Activated B cell treated with CpG ODN at 0.5 μM for 24 hours (primary cell): ENCODE results near the gene ASB2. TPM values are rescaled to one million over a fixed set of nuclear protein-coding genes. Genes with fewer than 3 reads are reported as not detected.
A peak's percentile ranks its signal among the peaks of the same experiment; 100 is the strongest.

ENCODE experiments used
- ATAC-seq: fragments of 200-7000 bp; cut with Tn5 transposase; one replicate; pipeline ENCODE4 v1.10.0; 2021; ENCODE audit warnings: low read depth, mild to moderate bottlenecking, moderate library complexity
- CTCF ChIA-PET: fragments of 350-600 bp; sonication (Branson Sonifier 250); formaldehyde crosslinking; loops from one replicate; lab custom pipeline; 2021; ENCODE audit warnings: antibody characterized with exemption; lab: Charles Lee
- POLR2A ChIA-PET: fragments of 350-600 bp; sonication (Branson Sonifier 250); formaldehyde crosslinking; loops from one replicate; lab custom pipeline; 2021; ENCODE audit warnings: antibody characterized with exemption; lab: Charles Lee
- DNase-seq: peaks from one replicate; pipeline ENCODE4 v3.0.0; 2022
- H3K27ac Mint-ChIP-seq: one replicate; pipeline ENCODE4 v1.8.0; 2020; ENCODE audit warnings: mixed read lengths
- H3K27me3 Mint-ChIP-seq: one replicate; pipeline ENCODE4 v1.8.0; 2021; ENCODE audit warnings: mixed read lengths
- H3K36me3 Mint-ChIP-seq: one replicate; pipeline ENCODE4 v1.8.0; 2021; ENCODE audit warnings: low read depth, mixed read lengths
- H3K4me1 Mint-ChIP-seq: one replicate; pipeline ENCODE4 v1.8.0; 2021; ENCODE audit warnings: mixed read lengths
- H3K4me3 Mint-ChIP-seq: one replicate; pipeline ENCODE4 v1.8.0; 2020; ENCODE audit warnings: mild to moderate bottlenecking, mixed read lengths
- H3K9me3 Mint-ChIP-seq: one replicate; pipeline ENCODE4 v1.8.0; 2020; ENCODE audit warnings: mixed read lengths
- CTCF ChIP-seq: fragments of 200-600 bp; IDR thresholded peaks from one replicate; pipeline ENCODE4 v1.8.0; 2022; ENCODE audit warnings: antibody characterized with exemption, mild to moderate bottlenecking
- intact Hi-C: fragments of 100-400 bp; cut with micrococcal nuclease; formaldehyde crosslinking; loops from one replicate; pipeline ENCODE4 v1.15.1; 2024
- total RNA-seq: library from RNA; stranded (reverse); gene quantifications from 2 replicates; pipeline ENCODE4 v1.2.3, GENCODE V29; 2022

Gene ASB2
- total RNA-seq, 1 donor from 2014 or later = 3.1 TPM

GRCh38 chr14:93965946-93966474, 10.4 kb downstream of the ASB2 start:
- H3K4me3 Mint-ChIP-seq = no peak overlapping the region
- DNase-seq (no peak), ATAC-seq (no peak)
- no peak for TF ChIP-seq CTCF
- H3K36me3 Mint-ChIP-seq = no peaks in the 10 kb centered on the region
- H3K27me3 Mint-ChIP-seq = no peaks in the 10 kb centered on the region
- intact Hi-C loops = loop anchor here (5.0 kb wide), 3 partner anchors 634 to 1551 kb away; partner anchors contain the start of genes BTBD7 and SYNE3
- POLR2A ChIA-PET = interaction anchor here (1.2 kb wide), 2 partner anchors 10 to 12 kb away, joined by 3 read pairs; no protein-coding TSS in a partner anchor
- peaks cover 96% of the 10 kb centered on the region for H3K4me1 Mint-ChIP-seq
- CTCF ChIA-PET = interaction anchor here (1.4 to 12.0 kb wide), 2 partner anchors 12 to 27 kb away, joined by 5 to 126 read pairs; no protein-coding TSS in a partner anchor
- H3K9me3 Mint-ChIP-seq = no peaks in the 10 kb centered on the region
- no peak overlapping the region for H3K27ac Mint-ChIP-seq

- CTCF ChIA-PET = interaction anchor here (1.4 to 12.0 kb wide), 2 partner anchors 13 to 27 kb away, joined by 5 to 126 read pairs; no protein-coding TSS in a partner anchor
- ATAC-seq (no peak), DNase-seq (no peak)
- POLR2A ChIA-PET = interaction anchor here (1.2 kb wide), 2 partner anchors 9 to 13 kb away, joined by 3 read pairs; no protein-coding TSS in a partner anchor
- TF ChIP-seq CTCF = no peak
- peaks cover 94% of the 10 kb centered on the region for H3K4me1 Mint-ChIP-seq
- peak overlapping the region; percentile 1 for H3K27ac Mint-ChIP-seq
- H3K9me3 Mint-ChIP-seq = no peaks in the 10 kb centered on the region
- intact Hi-C loops = loop anchor here (5.0 kb wide), 3 partner anchors 633 to 1552 kb away; partner anchors contain the start of genes BTBD7 and SYNE3
- H3K4me3 Mint-ChIP-seq = no peak overlapping the region
- no peaks in the 10 kb centered on the region for H3K27me3 Mint-ChIP-seq
- H3K36me3 Mint-ChIP-seq = no peaks in the 10 kb centered on the region
These were observed 11.0 kb downstream of the ASB2 start for GRCh38 chr14:93965287-93965821.

- Mint-ChIP-seq H3K36me3 (no peaks in the 10 kb centered on the region), H3K4me1 (peaks cover 94% of the 10 kb centered on the region), H3K27ac (peak overlapping the region; percentile 1), H3K4me3 (no peak overlapping the region), H3K27me3 (no peaks in the 10 kb centered on the region), H3K9me3 (no peaks in the 10 kb centered on the region)
- ChIA-PET POLR2A (interaction anchor here (0.8 to 1.5 kb wide), 3 partner anchors 9 to 22 kb away, joined by 3 read pairs; no protein-coding TSS in a partner anchor), CTCF (interaction anchor here (1.4 to 12.0 kb wide), 2 partner anchors 13 to 26 kb away, joined by 5 to 126 read pairs; no protein-coding TSS in a partner anchor)
- DNase-seq (no peak), ATAC-seq (no peak)
- no peak for TF ChIP-seq CTCF
- intact Hi-C loops = loop anchor here (5.0 kb wide), 3 partner anchors 633 to 1552 kb away; partner anchors contain the start of genes BTBD7 and SYNE3
These were observed 11.5 kb downstream of the ASB2 start for GRCh38 chr14:93964820-93965286.

- ChIA-PET CTCF (interaction anchor here (12.0 kb wide), 1 partner anchor 26 kb away, joined by 126 read pairs; no protein-coding TSS in a partner anchor), POLR2A (interaction anchor here (0.5 to 2.2 kb wide), 5 partner anchors 9 to 39 kb away, joined by 3 to 15 read pairs (median 8); no protein-coding TSS in a partner anchor)
- no peak overlapping the region for H3K27ac Mint-ChIP-seq
- H3K4me1 Mint-ChIP-seq = peaks cover 96% of the 10 kb centered on the region
- H3K9me3 Mint-ChIP-seq = no peaks in the 10 kb centered on the region
- H3K27me3 Mint-ChIP-seq = no peaks in the 10 kb centered on the region
- DNase-seq (no peak), ATAC-seq (no peak)
- TF ChIP-seq CTCF = no peak
- H3K4me3 Mint-ChIP-seq = no peak overlapping the region
- intact Hi-C loops = no loop called here
- no peaks in the 10 kb centered on the region for H3K36me3 Mint-ChIP-seq
These were observed 12.1 kb downstream of the ASB2 start for GRCh38 chr14:93964281-93964680.
